Esophagus muscularis mucosa (tissue), 3 donors: ENCODE data around the gene SIGLEC1.

ENCODE experiments used
- CTCF ChIP-seq, 3 experiments: fragments of 200-600 bp in 2 of 3; fragments of 450-650 bp in 1 of 3; sonication (generic) in 2 of 3; IDR thresholded peaks; one replicate each; pipeline ENCODE4 v1.5.1; 2017 to 2019; ENCODE audit warnings: antibody characterized with exemption in 3 of 3, mild to moderate bottlenecking in 2 of 3, moderate library complexity in 1 of 3
- POLR2AphosphoS5 ChIP-seq, 2 donors: sonication (generic); formaldehyde crosslinking; IDR thresholded peaks; one replicate each; pipeline ENCODE4 v1.6.1; 2017; ENCODE audit warnings: antibody characterized with exemption in 2 of 2

- TF ChIP-seq CTCF (IDR thresholded peaks at IDR 0.05): no peak
- TF ChIP-seq POLR2AphosphoS5 (IDR thresholded peaks at IDR 0.05): no peak
Observed at GRCh38 chr20:3757268-3757667, 44.9 kb upstream of the SIGLEC1 start.
